Activated CD4-positive, alpha-beta T cell treated with anti-CD3 and anti-CD28 coated beads for 1 hour (primary cell): ENCODE results near the gene DPEP1.
A peak's percentile ranks its signal among the peaks of the same experiment; 100 is the strongest.

Source experiments
- DNase-seq: peaks from one replicate; pipeline ENCODE4 v3.0.0-alpha.2; 2020

The DPEP1 gene

DNA sequence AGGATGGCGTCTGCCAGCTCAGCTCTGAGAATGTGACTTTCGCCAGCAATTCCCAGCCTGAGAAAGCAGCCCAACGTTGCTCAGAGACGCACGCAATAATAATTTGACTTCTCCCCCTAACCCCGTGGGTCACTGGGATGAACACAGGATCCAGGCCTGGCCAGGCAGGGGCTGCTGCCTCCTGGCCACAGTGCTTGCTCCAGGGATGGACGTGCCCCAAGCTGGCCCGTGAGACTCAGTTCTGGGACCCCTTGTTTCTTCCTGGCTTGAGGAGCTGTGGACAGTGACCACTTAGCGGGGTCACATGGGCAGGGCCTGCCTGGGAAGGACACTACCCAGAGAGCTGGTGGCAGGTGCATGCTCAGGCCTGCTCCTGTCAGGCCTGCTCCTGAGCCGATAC lies 13.5 kb upstream of the DPEP1 start:
- DNase-seq = no peak

DNA sequence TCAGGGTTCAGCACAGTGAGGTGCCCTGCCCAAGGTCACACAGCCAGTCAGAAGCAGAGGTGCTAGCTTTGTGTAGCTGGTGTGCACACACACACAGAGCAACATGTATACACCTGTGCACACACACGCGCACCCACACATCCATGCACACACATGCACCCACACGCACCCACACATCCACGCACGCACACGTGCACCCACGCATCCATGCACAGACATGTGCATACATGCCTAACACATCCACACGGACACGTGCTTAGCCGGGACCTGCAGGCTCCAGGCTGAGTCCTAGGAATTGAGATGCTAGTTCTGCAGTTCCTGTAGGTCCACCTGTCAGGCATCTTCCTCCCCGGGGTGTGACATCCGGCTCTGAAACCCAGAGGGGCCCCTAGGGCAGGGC lies 13.0 kb upstream of the DPEP1 start:
- DNase-seq = no peak

DNA sequence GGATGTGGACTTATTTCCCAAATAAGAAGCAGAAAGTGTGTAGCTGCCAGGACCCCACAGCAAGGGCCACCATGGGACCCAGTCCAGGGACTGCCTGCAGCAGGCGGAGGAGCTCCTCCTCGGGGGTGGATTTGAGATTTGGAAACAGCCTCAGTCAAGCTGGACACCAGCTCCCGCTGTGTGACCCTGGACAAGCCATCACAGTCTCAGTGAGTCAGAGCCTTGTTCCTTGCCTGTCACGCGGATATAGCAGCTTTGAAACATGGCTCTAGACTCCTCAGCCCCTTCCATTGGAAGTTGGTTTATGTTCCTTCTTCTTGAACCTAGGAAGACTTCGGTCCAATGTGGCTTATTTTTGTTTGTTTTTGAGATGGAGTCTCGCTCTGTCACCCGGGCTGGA lies 12.5 kb upstream of the DPEP1 start:
- no peak for DNase-seq

DNA sequence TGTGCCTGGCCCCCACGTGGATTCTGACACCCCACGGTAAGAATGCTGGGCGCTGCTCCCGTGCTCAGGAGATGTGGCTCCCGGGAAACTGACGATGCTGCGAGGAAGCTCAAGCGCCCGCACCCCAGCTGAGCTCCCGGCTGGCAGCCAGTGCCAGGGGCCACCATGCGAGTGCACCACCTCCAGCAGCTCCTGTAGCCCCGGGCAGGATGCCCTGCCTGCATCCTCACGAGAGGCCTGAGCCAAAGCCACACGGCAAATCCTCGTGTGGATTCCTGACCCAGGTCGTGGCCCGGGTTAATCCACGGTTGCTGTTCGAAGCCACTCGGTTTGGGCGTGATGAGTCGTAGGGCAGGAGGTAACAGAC lies 11.6 kb upstream of the DPEP1 start:
- no peak for DNase-seq

DNA sequence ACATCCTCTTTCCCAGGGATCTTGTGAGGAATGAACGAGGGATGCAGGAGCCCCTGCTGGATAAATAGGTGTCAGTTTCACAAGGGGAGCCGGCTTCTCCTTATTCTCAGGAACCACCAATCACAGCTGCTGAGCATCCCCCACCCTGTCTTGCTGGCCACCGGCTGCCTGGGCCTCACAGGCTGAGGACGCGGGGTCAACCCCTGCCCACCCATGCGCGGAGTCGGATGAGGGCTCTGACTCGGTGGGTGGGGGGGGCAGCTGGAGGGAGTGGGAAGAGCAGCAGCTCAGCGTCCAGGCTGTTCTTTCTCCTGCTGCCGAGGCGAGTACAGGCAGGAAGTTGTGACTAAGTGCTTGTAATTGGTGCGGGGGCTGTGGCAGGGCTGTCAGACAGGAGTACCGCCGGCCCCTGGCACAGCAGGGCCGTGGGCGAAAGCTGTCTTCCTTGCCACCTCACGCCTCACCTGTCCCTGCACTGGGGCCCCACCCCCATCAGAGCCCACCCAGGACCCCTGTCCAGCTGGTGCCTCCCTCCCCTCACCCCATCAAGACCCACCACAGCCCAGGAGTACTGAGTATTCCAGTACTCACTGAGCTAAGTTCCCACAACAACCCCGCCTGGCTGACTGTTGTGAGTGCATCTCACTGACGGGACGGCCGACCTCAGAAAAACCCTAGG lies 11.0 kb upstream of the DPEP1 start:
- DNase-seq = peak; percentile 46

DNA sequence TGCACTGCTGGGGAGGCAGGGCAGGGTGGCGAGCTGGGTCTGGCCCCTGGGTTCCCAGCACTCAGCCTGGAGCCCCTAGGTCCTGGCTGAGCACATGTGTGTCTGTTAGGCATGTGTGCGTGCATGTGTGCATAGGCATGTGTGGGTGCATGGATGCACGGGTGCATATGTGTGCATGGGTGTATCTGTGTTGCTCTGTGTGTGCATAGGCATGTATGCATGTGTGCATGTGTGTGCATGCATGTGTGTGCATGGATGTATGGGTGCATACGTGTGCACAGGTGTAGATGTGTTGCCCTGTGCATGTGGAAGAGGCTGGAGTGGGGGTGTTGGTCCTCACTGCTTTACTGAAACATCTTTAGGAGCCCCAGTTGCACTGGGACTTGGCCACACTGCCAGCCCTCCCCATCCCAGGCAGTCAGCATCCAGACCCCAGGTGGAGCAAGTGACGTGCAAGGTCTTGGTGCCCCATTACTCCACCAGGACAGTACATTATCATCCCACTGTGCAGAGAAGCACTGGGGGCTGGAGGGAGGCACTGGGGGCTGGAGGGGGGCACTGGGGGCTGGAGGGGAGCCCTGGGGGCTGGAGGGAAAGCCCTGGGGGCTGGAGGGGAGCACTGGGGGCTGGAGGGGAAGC lies 10.4 kb upstream of the DPEP1 start:
- DNase-seq = no peak

DNA sequence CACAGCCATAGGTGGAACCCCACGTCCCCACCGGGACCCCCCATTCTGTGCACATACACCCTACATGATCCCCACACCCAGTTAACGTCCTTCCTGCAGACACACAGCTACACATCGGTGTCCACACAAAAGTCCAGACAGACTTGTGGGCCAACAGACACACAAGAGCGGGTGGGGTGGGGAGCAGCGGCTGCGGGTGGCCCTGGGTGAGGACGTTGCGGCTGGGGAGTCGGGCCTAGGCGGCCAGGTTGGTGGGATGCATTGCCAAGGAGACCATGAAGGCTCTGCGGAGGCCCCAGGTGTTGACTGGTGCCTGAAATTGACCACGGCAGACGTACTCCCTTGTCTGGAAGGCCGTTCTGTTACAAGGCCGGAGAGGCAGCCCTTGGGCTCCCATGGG lies 8.7 kb upstream of the DPEP1 start:
- DNase-seq = no peak

DNA sequence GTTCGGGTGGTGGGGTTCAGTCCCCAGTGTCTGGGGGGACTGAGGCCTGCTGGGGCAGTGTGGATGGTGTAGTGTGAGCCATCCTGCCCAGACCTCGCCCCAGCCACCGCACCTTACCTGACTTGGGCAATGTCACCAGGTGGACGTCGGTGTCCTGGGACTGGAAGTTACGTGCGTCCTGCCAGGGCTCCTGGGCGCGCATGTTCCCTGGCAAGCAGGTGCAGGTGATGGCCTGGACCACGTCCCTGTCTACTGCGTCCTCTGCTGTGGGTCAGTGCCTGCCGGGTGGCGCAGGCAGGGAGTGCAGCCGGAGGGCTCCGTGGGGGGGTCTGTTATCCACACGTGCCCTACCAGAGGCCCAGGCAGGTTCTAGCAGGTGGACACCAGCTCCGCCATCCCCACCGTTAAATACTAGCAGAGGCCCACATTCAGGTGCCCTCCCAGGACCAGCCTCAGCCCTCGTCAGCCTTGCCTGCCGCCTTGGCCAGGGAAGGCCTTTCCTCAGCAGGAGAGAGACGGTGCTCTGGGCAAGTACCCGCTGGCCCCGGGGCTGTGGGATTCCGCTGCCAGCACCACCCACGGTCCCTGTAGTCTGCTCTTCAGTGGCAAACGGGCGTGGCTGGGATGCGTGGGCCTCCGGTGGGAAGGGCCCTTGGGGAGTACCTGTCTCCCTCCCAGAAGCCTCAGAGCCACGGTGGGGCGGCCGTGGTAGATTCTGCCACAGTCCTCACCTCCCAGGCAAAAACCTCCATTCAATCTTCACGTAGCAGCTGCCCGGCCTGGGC lies 8.1 kb upstream of the DPEP1 start:
- DNase-seq = no peak

DNA sequence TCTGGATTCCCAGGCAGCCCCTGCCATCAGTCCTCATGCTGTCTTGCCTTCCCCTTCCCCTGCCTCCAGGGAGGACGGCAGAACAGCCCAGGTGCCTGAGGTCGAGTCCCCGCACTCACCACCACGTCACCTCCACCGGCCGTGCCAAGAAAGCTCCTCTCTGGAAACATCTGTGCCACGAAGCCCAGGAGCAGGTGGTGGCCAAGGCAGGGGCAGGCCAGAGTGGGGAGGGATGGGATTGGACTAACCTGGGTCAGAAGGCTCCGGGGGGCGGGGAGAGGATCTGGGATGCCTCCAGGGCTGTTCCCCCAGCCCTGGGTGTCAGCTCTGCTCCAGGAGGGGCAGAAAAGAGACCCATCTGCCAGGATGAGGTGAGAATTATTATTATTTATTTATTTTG lies 7.4 kb upstream of the DPEP1 start:
- DNase-seq = no peak

DNA sequence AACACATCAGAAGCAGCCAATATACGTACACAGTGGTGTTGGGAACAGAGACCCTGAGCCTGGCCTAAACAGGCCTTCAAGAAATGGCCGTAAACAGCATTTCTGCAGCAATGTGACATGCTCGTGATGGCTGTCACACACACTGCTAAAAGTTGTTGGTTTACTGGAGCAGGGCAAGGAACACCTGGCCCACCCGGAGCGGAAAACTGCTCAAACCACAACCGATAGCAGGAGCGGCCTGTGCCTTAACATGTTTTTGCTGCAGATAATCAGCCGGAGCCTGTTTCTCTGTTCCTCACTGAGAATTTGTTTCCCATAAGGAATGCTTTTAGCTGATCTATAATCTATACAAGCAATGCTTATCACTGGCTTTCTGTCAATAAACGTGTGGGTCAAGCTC lies 6.0 kb upstream of the DPEP1 start:
- no peak for DNase-seq

DNA sequence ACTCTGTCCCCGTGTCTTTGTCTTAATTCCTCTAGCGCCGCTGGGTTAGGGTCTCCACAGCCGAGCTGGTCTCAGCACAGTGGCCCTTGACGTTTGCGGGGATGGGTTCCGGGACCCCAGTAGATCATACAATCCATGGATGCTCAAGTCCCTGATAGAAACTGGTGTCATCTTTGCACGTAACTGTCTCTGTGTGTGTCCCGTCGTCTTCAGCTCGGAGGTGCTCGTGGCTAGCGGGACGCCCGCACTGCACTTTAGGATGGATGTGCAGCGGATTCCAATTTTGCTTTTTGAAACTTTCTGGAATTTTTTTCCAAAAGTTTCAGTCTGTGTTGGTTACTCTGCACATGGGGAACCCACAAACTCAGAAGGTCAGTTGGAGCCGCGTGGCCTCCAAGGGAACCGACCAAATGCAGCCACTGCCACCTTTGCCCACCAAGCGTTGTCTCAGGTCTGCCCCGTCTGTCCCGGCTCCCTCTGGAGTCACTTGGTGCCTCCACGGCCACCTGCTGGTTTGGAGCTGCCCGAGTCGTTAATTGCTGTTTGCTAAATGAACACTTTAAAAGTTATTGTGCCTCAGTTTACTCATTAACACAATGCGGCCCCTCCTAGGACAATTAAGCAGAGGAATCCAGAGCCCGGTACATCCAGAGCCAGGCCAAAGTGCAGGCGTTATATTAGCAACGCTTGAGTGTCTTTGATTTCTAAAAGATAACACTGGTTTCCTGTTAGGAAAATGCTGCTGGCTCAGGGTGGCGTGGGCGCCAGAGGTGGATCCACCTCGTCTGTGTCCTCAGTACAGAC lies 5.3 kb upstream of the DPEP1 start:
- DNase-seq = no peak

DNA sequence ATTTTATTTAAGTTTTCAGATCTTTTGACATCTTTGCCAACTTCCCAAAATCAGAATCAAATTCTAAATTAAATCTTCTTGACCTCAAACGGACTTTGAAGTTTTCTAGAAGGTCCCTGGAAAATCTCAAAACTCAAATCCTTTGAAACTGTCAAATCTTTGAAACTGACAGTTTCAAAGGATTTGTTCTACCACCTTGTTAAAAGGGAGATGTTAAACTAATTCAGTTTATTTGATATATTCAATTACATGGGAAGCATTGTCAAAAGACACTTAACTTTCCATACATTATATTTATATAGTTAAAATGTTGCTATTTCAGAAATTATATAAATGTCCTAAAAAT lies 3.4 kb upstream of the DPEP1 start:
- no peak for DNase-seq

DNA sequence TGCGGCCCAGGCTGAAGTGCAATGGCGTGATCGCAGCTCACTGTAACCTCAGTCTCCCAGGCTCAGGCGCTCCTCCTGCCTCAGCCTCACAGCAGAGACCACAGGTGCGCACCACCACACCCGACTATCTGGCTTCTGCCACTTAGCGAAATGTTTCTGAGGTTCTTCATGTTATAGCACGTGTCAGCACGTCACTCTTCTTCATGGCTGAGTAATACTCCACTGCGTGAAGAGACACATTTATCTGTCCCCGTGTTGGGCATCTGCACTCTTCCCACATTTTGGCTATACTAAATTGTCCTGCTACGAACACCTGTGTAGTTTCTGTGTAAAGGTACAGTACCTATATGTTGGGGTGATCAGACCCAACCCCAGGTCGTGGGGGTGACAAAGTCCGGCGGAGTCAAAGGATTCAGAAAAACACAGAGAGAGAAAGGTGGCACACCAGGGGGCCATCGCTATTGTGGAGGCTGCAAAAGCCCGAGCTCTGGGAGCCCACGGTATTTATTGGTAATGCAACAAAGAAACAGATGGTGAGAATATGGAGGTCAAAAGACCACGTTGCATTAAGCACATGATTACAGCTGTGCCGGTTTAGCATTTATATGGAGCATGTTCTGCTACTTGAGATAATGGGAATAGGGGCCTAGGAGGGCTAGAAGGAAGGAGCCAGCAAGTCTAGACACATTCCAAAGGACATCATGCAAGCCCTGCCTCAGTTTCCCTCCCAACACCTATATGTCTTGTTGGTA lies 851 bp upstream of the DPEP1 start:
- DNase-seq = no peak

DNA sequence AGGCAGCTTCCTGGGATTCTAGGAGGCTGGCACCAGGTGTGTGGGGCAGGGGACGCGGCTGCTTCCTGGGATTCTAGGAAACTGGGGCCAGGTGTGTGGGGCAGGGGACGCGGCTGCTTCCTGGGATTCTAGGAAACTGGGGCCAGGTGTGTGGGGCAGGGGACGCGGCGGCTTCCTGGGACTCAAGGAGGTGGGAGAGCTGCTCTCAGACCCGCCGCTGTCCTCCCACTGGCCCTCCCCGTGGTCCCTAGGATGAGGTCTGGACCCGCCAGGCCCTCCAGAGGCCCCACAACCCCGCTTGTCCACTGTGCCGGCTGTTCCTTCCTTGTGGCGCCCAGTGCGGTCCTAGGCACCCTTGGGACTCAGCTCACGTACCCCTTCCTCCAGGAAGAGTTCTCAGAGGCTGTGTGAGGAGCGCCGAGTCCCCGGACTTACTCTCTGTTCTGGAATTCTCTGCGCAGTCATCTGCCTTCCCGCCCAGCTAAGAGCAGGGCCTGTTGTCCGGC lies 565 bp downstream of the DPEP1 start:
- DNase-seq = no peak

DNA sequence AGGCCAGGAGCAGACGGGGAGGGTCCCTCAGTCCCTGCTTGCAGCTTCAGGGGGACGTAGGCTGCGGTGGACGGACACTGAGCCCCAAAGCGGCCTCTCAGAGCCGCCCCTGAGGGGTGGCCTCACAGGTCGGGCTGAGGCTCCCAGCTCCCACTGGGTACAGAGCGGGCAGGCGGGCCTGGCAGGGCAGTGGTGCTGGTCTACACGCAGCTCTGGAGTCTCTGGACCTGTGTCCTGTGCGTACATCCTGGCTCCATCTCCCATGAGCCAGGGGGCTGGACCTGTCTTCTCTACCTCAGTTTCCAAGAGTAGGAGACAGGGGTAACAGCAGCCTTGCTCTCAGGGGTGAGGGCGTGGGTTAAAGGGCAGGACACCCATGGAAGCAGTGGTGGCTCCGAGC lies 1.7 kb downstream of the DPEP1 start:
- no peak for DNase-seq

DNA sequence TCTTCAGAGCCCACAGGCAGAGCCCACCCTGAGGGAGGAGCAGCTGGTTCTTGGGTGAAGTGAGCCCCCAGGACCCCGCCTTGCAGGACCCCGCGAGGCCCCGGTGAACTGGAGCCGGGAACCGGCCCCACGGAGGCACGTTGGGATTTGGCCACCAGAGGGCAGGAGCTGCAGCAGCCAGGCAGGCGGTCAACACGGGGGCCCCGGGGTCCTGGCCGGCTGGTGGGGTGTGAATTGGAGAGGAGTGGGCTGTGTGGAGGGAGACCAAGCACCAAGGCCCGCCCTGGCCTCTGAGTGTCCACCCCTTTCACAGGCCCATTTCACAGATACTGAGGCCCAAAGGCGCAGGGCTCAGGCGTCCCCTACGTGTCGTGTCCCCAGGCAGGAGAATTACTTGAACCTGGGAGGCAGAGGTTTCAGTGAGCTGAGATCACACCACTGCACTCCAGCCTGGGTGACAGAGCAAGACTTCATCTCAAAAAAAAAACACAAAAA lies 2.2 kb downstream of the DPEP1 start:
- no peak for DNase-seq

DNA sequence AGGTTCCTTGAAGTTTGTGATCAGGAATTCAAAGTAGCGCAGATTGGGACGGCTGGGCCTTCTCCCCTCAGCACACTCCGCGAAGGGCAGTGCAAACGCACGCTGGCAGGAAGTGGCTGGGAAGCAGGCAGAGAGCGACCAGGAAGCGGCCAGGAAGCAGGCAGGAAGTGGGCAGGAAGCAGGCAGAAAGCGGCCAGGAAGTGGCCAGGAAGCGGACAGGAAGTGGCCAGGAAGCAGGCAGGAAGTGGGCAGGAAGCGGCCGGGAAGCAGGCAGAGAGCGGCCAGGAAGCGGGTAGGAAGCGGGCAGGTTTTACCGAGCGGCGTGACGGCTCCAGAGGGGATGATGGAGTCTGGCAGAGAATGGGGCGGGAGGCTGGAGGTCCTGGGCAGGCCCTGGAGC lies 3.2 kb downstream of the DPEP1 start:
- no peak for DNase-seq

DNA sequence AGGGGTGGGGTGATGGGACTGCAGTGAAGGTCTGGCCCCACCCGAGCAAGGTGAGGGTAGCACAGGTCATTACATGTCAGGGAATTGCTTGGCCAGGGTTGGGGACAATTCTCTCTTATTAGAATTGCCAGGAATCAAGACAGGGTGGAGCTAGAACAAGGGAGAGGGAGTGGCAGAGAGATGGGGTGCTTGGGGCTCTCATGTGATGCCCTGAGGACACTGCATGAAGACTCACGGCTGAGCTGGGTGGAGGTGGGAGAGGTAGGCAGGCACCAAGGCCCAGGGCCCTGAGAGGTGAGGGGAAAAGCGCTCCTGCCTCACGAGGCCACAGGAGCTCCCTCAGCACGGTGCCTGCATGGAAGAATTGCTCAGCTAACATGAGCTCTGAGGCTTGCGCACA lies 3.6 kb downstream of the DPEP1 start:
- DNase-seq = no peak

DNA sequence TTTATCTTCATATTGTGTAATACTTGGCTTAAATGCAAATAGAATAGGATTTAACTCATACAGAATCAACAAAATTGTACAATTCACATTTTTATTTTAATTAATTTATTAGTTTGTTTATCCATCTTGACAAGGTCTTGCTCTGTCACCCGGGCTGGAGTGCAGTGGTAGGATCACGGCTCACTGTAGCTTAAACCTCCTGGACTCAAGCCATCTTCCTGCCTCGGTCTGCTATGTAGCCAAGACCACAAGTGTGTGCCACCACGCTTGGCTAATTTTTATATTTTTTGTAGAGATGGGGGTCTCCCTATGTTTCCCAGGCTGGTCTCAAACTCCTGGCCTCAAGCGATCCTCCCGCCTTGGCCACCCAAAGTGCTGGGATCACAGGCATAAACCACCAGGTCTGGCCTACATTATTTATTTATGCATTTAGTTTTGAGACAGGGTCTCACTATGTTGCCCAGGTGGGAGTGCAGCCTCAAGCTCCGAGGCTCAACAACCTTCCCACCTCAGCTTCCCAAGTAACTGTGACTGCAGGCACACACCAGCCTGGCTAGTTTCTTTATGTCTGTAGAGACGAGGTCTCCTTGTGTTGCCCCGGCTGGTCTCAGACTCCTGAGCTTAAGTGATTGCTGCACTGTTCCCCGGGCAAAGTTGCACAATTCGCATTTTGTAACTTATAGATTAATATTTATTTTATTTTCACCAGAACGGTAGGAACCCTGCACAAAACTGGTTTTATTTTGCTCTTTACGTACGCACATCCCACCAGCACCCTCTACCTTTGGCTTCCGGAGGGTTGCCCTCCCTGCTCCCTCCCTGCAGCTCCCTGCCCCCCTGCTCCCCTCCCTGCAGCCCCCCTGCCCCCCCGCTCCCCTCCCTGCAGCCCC lies 4.9 kb downstream of the DPEP1 start:
- no peak for DNase-seq

DNA sequence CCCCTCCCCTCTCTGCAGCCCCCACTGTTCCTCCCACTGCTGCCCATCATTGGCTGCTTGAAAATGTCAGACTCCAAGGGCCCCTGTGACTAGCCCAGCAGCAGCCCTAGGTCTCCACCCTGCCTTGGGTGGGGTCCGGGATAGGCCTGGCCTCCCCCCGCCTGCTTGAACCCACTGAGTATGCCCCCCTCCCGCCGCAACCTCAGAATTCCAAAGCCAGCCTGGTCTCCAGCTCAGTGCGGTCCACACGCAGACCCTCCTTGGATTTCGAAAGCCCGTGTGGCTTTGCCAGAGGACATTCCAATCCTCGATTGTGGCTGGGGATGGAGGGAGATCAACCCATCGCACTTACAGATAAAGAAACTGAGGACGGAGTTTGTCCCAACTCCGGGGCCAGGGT lies 6.4 kb downstream of the DPEP1 start:
- no peak for DNase-seq

DNA sequence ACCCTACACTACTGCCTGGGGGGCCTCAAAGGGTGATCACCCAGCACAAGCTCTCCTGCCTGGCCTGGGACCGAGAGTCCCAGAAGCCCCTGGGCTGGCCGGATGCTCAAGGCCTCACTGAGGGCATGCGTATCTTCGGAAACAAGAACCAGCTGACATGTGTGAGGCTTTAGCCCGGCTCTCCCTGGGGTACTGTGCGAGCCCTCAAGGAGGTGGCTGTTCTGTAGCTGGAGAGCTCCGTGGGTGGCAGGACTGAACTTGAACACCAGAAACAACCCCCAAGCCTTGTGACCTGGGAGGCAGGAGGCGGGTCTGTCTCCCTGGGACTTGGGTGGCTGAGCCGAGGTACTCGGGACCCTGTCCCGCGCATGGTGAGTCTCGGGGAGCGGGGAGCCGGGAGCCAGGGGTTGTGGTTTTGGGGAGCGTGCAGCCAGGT lies 7.0 kb downstream of the DPEP1 start:
- DNase-seq = no peak
